Measurements from ENCODE around the gene ABCC1.

The ABCC1 gene

GRCh38 chr16:16131204-16131603, 181.8 kb downstream of the ABCC1 start:
- TF ChIP-seq CTCF (IDR thresholded peaks at IDR 0.05; ENCODE audit: control insufficient read depth, insufficient read depth, low read depth, low read length, missing control alignments), result no peak
- no peak for DNase-seq (ENCODE audit: low read depth)
- no peak overlapping the region for H3K4me3 ChIP-seq (ENCODE audit: control insufficient read depth, low read depth, low read length)

- no peak overlapping the region for H3K4me3 ChIP-seq (ENCODE audit: control insufficient read depth, low read depth, low read length)
- no peak for TF ChIP-seq CTCF (IDR thresholded peaks at IDR 0.05; ENCODE audit: control insufficient read depth, insufficient read depth, low read depth, low read length, missing control alignments)
- DNase-seq (ENCODE audit: low read depth), result no peak
Observed at GRCh38 chr16:16131659-16132058, 182.2 kb downstream of the ABCC1 start.

- TF ChIP-seq CTCF (IDR thresholded peaks at IDR 0.05; ENCODE audit: control insufficient read depth, insufficient read depth, low read depth, low read length, missing control alignments), result no peak
- no peak for DNase-seq (ENCODE audit: low read depth)
- no peak overlapping the region for H3K4me3 ChIP-seq (ENCODE audit: control insufficient read depth, low read depth, low read length)
Observed at GRCh38 chr16:16133943-16134604, 184.7 kb downstream of the ABCC1 start.

- H3K4me3 ChIP-seq (ENCODE audit: control insufficient read depth, low read depth, low read length), result no peak overlapping the region
- TF ChIP-seq CTCF (IDR thresholded peaks at IDR 0.05; ENCODE audit: control insufficient read depth, insufficient read depth, low read depth, low read length, missing control alignments), result no peak
- DNase-seq (ENCODE audit: low read depth), result no peak
Observed at GRCh38 chr16:16136588-16136987, 187.2 kb downstream of the ABCC1 start.

- no peak for TF ChIP-seq CTCF (IDR thresholded peaks at IDR 0.05; ENCODE audit: control insufficient read depth, insufficient read depth, low read depth, low read length, missing control alignments)
- DNase-seq (ENCODE audit: low read depth), result no peak
- no peak overlapping the region for H3K4me3 ChIP-seq (ENCODE audit: control insufficient read depth, low read depth, low read length)
Observed at GRCh38 chr16:16137110-16137509, 187.7 kb downstream of the ABCC1 start.

- no peak overlapping the region for H3K4me3 ChIP-seq (ENCODE audit: control insufficient read depth, low read depth, low read length)
- DNase-seq (ENCODE audit: low read depth), result no peak
Observed at GRCh38 chr16:16138034-16138635, 188.7 kb downstream of the ABCC1 start.

More at GRCh38 chr16:16138034-16138635, 188.7 kb downstream of the ABCC1 start:
- no peak for TF ChIP-seq CTCF (IDR thresholded peaks at IDR 0.05; ENCODE audit: control insufficient read depth, insufficient read depth, low read depth, low read length, missing control alignments)
